HEK293T (cell line): Measurements from ENCODE around the gene RRP8.

Source experiments
- BHLHE40 ChIP-seq: fragments of 450-650 bp; IDR thresholded peaks from 2 replicates; pipeline ENCODE4 v1.6.1; 2016; ENCODE audit warnings: mild to moderate bottlenecking, moderate library complexity, borderline replicate concordance
- CTBP1 ChIP-seq: fragments of 450-650 bp; IDR thresholded peaks from 2 replicates; pipeline ENCODE4 v1.6.1; 2016; ENCODE audit warnings: borderline replicate concordance
- FOXA1 ChIP-seq: fragments of 450-650 bp; IDR thresholded peaks from 2 replicates; pipeline ENCODE4 v1.6.1; 2016; ENCODE audit warnings: mild to moderate bottlenecking
- FOXM1 ChIP-seq: fragments of 450-650 bp; IDR thresholded peaks from 2 replicates; pipeline ENCODE4 v1.6.1; 2017; ENCODE audit warnings: mild to moderate bottlenecking, borderline replicate concordance
- L3MBTL2 ChIP-seq: fragments of 450-650 bp; conservative IDR thresholded peaks from 2 replicates; pipeline ENCODE4 v1.6.1; 2016; ENCODE audit warnings: mild to moderate bottlenecking
- PKNOX1 ChIP-seq: fragments of 450-650 bp; IDR thresholded peaks from 2 replicates; pipeline ENCODE4 v1.6.1; 2016
- SUZ12 ChIP-seq: fragments of 450-650 bp; IDR thresholded peaks from 2 replicates; pipeline ENCODE4 v1.6.1; 2016; ENCODE audit warnings: mild to moderate bottlenecking
- TARDBP ChIP-seq: fragments of 450-650 bp; IDR thresholded peaks from 2 replicates; pipeline ENCODE4 v1.6.1; 2016

DNA sequence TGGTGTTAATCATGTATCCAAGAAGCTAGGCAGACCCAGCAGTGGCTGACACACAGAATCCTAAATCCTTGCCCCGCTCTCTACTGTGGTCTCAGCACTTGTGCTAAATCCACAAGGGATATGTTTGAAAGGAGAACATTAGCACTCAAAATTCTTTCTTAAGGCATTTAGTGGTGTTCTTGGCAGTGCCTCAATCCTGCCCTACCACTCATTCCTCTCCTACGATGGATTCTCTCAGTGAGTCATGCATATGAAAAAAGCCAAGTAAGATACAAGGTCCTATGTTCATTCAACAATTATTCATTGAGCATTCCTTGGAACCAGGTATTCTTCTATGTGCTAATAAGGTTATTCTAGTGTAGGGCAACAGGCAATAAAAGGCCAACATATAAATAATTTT is 31.2 kb downstream of the RRP8 start:
- TF ChIP-seq FOXA1 (no peak), BHLHE40 (no peak), TARDBP (no peak), FOXM1 (no peak), PKNOX1 (no peak), L3MBTL2 (no peak), SUZ12 (no peak), CTBP1 (no peak)
